ENCODE data around the gene COQ3.
"Not testable (repeated sequence)": the region's sequence is repeated elsewhere in the genome, so short reads cannot be mapped to it uniquely, and the experiment has no call there.

COQ3 gene

GRCh38 chr6:99384507-99384906, 9.5 kb downstream of the COQ3 start:
- no peak for DNase-seq (ENCODE audit: low read depth)

GRCh38 chr6:99378636-99379035, 15.4 kb downstream of the COQ3 start:
- no peak for DNase-seq (ENCODE audit: low read depth)

GRCh38 chr6:99369533-99369932, 24.5 kb downstream of the COQ3 start:
- DNase-seq (ENCODE audit: low read depth): no peak

- no peak for DNase-seq (ENCODE audit: low read depth)
These were observed 27.1 kb downstream of the COQ3 start for GRCh38 chr6:99366852-99367251.

GRCh38 chr6:99364026-99364425, 30.0 kb downstream of the COQ3 start:
- DNase-seq (ENCODE audit: low read depth): no peak

GRCh38 chr6:99362678-99363268, 31.2 kb downstream of the COQ3 start:
- no peak for DNase-seq (ENCODE audit: low read depth)

GRCh38 chr6:99359800-99360199, 34.2 kb downstream of the COQ3 start:
- no peak for DNase-seq (ENCODE audit: low read depth)

GRCh38 chr6:99356641-99357040, 37.4 kb downstream of the COQ3 start:
- no peak for DNase-seq (ENCODE audit: low read depth)

GRCh38 chr6:99354983-99355382, 39.0 kb downstream of the COQ3 start:
- no peak for DNase-seq (ENCODE audit: low read depth)

- no peak for DNase-seq (ENCODE audit: low read depth)
These were observed 40.9 kb downstream of the COQ3 start for GRCh38 chr6:99353126-99353525.

- DNase-seq (ENCODE audit: low read depth): no peak
These were observed 43.4 kb downstream of the COQ3 start for GRCh38 chr6:99350573-99350972.

GRCh38 chr6:99349171-99350141, 44.5 kb downstream of the COQ3 start, which contains the start of gene FAXC:
TSS of gene FAXC (minus strand) at chr6:99349674. CDS start at chr6:99349372, 302 bp downstream.
- DNase-seq (ENCODE audit: low read depth): no peak

GRCh38 chr6:99348288-99349170, 45.5 kb downstream of the COQ3 start:
- DNase-seq (ENCODE audit: low read depth): no peak

GRCh38 chr6:99347804-99348203, 46.2 kb downstream of the COQ3 start:
- no peak for DNase-seq (ENCODE audit: low read depth)

- DNase-seq (ENCODE audit: low read depth): no peak
These were observed 47.4 kb downstream of the COQ3 start for GRCh38 chr6:99346595-99346994.

GRCh38 chr6:99345164-99345563, 48.8 kb downstream of the COQ3 start:
- no peak for DNase-seq (ENCODE audit: low read depth)

- no peak for DNase-seq (ENCODE audit: low read depth)
These were observed 49.7 kb downstream of the COQ3 start for GRCh38 chr6:99344289-99344688.

- DNase-seq (ENCODE audit: low read depth): no peak
These were observed 52.0 kb downstream of the COQ3 start for GRCh38 chr6:99341862-99342455.

GRCh38 chr6:99338188-99338587, 55.8 kb downstream of the COQ3 start:
- no peak for DNase-seq (ENCODE audit: low read depth)

- not testable (repeated sequence) for DNase-seq (ENCODE audit: low read depth)
These were observed 58.7 kb downstream of the COQ3 start for GRCh38 chr6:99335298-99335697.

- peak; percentile 17 for DNase-seq (ENCODE audit: low read depth)
These were observed 59.4 kb downstream of the COQ3 start for GRCh38 chr6:99334526-99335127.
